ENCODE data around the gene YJEFN3.

Gene YJEFN3

DNA sequence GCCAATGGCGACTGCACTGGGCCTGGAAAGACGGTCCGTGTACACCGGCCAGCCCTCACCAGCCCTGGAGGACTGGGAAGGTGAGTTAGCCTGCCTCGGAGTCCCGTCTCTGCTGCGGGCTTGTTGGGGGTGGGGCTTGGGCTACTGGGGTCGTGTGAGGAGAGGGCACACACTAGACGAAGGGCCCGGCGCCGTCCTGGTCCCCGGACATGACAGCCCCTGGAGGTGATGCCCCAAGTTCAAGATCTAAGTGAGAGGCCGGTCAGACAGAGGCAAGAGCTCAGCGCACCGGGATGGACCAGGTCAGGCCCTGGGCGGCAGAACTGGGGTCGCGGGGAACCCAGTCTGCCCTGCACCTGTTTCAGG, 11.0 kb downstream of the YJEFN3 start:
- no peak overlapping the region for H3K4me3 ChIP-seq (ENCODE audit: low read depth, low read length)
- TF ChIP-seq, protein P1, sequence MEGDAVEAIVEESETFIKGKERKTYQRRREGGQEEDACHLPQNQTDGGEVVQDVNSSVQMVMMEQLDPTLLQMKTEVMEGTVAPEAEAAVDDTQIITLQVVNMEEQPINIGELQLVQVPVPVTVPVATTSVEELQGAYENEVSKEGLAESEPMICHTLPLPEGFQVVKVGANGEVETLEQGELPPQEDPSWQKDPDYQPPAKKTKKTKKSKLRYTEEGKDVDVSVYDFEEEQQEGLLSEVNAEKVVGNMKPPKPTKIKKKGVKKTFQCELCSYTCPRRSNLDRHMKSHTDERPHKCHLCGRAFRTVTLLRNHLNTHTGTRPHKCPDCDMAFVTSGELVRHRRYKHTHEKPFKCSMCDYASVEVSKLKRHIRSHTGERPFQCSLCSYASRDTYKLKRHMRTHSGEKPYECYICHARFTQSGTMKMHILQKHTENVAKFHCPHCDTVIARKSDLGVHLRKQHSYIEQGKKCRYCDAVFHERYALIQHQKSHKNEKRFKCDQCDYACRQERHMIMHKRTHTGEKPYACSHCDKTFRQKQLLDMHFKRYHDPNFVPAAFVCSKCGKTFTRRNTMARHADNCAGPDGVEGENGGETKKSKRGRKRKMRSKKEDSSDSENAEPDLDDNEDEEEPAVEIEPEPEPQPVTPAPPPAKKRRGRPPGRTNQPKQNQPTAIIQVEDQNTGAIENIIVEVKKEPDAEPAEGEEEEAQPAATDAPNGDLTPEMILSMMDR (IDR thresholded peaks at IDR 0.05; ENCODE audit: low read depth, low read length) = no peak

DNA sequence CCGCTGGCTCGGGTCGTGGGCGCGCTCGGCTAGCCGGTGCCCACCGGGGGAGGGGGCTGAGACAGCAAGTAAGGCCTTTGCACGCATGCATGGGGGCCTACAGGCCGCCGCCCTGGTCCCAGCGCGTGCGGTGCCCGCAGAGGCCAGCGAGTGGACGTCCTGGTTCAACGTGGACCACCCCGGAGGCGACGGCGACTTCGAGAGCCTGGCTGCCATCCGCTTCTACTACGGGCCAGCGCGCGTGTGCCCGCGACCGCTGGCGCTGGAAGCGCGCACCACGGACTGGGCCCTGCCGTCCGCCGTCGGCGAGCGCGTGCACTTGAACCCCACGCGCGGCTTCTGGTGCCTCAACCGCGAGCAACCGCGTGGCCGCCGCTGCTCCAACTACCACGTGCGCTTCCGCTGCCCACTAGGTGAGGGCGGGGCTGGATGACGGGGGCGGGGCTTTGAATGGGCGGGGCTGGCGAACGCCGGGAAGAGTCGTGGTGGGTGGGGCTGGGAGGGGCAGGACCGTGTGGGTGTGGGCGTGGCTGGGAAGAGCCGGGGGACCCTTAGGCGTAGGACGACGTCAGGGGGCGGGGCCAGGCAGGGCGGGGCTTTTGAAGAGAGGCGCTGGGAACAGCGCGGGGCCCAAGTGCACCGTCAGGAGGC, 11.5 kb downstream of the YJEFN3 start:
- no peak overlapping the region for H3K4me3 ChIP-seq (ENCODE audit: low read depth, low read length)
- TF ChIP-seq, protein P1 (IDR thresholded peaks at IDR 0.05; ENCODE audit: low read depth, low read length) = no peak

DNA sequence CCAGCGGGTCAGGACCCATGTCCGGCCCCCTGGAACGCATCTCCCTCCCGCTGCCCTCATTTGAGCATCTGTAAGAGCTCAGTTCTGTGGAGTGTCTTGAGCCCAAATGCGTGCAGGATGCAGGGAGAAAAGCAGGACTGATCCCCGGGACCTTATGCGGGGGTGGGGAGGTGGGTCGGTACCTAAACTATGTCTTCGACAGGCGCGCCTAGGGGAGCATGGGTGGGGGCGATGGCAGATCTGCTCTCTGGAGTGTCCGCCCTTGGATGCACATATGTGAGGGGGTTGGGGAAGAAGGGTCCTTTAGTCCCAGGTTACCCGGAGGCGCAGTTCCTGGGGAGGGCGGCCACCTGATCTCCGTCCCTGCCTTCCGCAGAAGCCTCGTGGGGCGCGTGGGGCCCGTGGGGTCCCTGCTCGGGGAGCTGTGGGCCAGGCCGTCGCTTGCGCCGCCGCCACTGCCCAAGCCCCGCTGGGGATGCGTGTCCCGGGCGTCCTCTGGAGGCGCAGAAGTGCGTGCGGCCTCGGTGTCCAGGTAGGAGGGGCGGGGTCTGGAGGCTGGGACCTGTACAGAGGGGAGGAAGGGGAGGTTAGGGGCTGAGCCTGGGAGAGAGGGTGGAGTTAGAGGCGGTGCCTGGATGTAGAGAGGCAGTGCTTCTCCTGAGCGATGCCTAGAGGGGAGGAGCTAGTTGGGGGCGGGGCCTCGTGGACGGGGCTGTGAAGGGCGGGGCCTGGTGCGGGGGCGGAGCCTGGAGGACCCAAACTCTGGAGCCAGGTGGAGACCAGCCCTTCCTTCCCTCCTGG, 12.2 kb downstream of the YJEFN3 start:
- no peak overlapping the region for H3K4me3 ChIP-seq (ENCODE audit: low read depth, low read length)
- TF ChIP-seq, protein P1 (IDR thresholded peaks at IDR 0.05; ENCODE audit: low read depth, low read length) = no peak

DNA sequence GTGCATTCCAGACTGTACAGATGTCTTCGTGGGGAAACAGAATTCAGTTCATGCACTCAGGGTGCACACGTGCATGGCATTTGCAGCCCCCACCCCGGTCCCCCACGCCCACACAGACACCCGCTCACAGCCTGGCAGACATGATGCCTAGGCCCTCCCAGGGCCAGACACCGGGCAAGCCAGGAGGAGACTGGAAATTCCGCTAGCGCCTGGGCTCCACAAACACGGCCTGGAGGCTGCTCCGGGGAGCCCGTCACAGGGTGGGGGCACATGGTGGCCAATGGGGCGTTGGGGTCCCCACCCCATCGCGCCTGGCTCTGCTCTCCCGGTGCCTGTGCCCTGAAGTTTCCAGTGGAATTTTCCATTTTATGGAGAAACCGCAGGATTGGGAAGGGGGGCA, 12.9 kb downstream of the YJEFN3 start:
- TF ChIP-seq, protein P1 (IDR thresholded peaks at IDR 0.05; ENCODE audit: low read depth, low read length) = no peak
- H3K4me3 ChIP-seq (ENCODE audit: low read depth, low read length) = no peak overlapping the region

DNA sequence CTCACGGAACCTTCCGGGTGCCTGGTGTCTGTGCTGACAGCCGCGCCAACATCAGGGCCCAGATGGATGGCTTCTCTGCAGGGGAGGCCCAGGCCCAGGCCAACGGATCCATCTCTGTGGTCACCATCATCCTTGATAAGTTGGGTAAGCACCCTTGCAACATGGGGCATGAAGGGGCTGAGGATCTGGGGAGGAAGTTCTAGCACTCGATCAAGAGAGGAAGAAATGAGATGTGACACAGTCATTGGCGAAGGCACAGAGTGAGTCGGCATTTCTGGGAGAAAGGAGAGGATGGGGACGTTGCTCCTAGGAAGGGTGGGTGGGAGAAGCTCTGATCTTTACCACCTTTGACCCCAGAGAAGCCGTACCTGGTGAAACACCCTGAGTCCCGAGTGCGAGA, 13.8 kb downstream of the YJEFN3 start:
- no peak overlapping the region for H3K4me3 ChIP-seq (ENCODE audit: low read depth, low read length)
- TF ChIP-seq, protein P1 (IDR thresholded peaks at IDR 0.05; ENCODE audit: low read depth, low read length) = no peak

DNA sequence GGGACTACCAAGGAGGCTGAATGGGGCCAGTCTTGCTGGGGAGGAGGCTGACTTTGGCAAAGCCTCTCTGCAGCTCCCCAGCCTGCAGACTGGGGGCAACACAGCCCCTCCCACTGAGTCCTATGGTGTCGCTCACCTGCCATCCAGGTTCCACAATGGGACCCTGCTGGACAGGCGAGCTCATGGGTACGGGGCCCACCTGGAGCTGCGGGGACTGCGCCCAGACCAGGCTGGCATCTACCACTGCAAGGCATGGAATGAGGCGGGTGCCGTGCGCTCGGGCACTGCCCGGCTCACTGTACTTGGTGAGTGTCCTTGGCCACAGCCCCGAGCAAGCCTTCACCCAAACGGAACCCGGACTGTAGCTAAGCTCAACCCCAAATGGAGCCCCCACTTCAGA, 14.4 kb downstream of the YJEFN3 start:
- no peak overlapping the region for H3K4me3 ChIP-seq (ENCODE audit: low read depth, low read length)
- TF ChIP-seq, protein P1 (IDR thresholded peaks at IDR 0.05; ENCODE audit: low read depth, low read length) = no peak

DNA sequence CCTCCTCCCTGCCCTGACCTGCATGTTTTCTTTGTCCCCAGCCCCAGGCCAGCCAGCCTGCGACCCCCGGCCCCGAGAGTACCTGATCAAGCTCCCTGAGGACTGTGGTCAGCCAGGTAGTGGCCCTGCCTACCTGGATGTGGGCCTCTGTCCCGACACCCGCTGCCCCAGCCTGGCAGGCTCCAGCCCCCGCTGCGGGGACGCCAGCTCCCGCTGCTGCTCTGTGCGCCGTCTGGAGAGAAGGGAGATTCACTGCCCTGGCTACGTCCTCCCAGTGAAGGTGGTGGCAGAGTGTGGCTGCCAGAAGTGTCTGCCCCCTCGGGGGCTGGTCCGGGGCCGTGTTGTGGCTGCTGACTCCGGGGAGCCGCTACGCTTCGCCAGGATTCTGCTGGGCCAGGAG, 14.9 kb downstream of the YJEFN3 start:
- TF ChIP-seq, protein P1 (IDR thresholded peaks at IDR 0.05; ENCODE audit: low read depth, low read length) = no peak
- no peak overlapping the region for H3K4me3 ChIP-seq (ENCODE audit: low read depth, low read length)
